Mucosa of stomach (tissue), 1 donor: ENCODE measurements around the gene CNIH2.
A peak's percentile ranks its signal among the peaks of the same experiment; 100 is the strongest.

Experiments
- H3K27me3 ChIP-seq: one replicate; pipeline ENCODE4 v1.7.0; 2013; ENCODE audit warnings: mild to moderate bottlenecking, low read length; ENCODE audit not compliant: control insufficient read depth, insufficient read depth
- H3K36me3 ChIP-seq: one replicate; pipeline ENCODE4 v1.7.0; 2013; ENCODE audit warnings: low read length; ENCODE audit not compliant: control insufficient read depth, insufficient read depth
- H3K4me1 ChIP-seq: one replicate; pipeline ENCODE4 v1.7.0; 2013; ENCODE audit warnings: mild to moderate bottlenecking, low read length; ENCODE audit not compliant: control insufficient read depth, insufficient read depth
- H3K4me3 ChIP-seq: one replicate; pipeline ENCODE4 v1.7.0; 2013; ENCODE audit warnings: low read length
- H3K9ac ChIP-seq: one replicate; pipeline ENCODE4 v1.7.0; 2013; ENCODE audit warnings: mild to moderate bottlenecking, low read length, moderate library complexity
- H3K9me3 ChIP-seq: one replicate; pipeline ENCODE4 v1.7.0; 2013; ENCODE audit warnings: mild to moderate bottlenecking, low read length, moderate library complexity; ENCODE audit not compliant: control insufficient read depth
- donor health status: Pancreatic carcinoma.

Gene CNIH2

GRCh38 chr11:66262191-66262590 lies 15.8 kb upstream of the CNIH2 start:
- no peak overlapping the region for H3K4me3 ChIP-seq
- H3K9ac ChIP-seq: no peak overlapping the region
- H3K9me3 ChIP-seq: no peaks in the 10 kb centered on the region
- H3K4me1 ChIP-seq: peaks cover 16% of the 10 kb centered on the region
- no peaks in the 10 kb centered on the region for H3K27me3 ChIP-seq
- no peaks in the 10 kb centered on the region for H3K36me3 ChIP-seq

- Histone ChIP-seq H3K9ac (no peak overlapping the region), H3K36me3 (no peaks in the 10 kb centered on the region), H3K9me3 (no peaks in the 10 kb centered on the region), H3K27me3 (no peaks in the 10 kb centered on the region), H3K4me3 (no peak overlapping the region), H3K4me1 (peaks cover 16% of the 10 kb centered on the region)
These were observed 15.3 kb upstream of the CNIH2 start for GRCh38 chr11:66262696-66263095.

GRCh38 chr11:66263231-66263630 lies 14.7 kb upstream of the CNIH2 start:
- no peaks in the 10 kb centered on the region for H3K9me3 ChIP-seq
- no peaks in the 10 kb centered on the region for H3K36me3 ChIP-seq
- H3K4me1 ChIP-seq: peaks cover 16% of the 10 kb centered on the region
- H3K9ac ChIP-seq: no peak overlapping the region
- no peak overlapping the region for H3K4me3 ChIP-seq
- H3K27me3 ChIP-seq: no peaks in the 10 kb centered on the region

GRCh38 chr11:66263785-66264184 lies 14.2 kb upstream of the CNIH2 start:
- Histone ChIP-seq H3K36me3 (no peaks in the 10 kb centered on the region), H3K4me3 (no peak overlapping the region), H3K9ac (no peak overlapping the region), H3K27me3 (no peaks in the 10 kb centered on the region), H3K4me1 (peaks cover 11% of the 10 kb centered on the region), H3K9me3 (no peaks in the 10 kb centered on the region)

- Histone ChIP-seq H3K36me3 (no peaks in the 10 kb centered on the region), H3K4me3 (no peak overlapping the region), H3K9me3 (no peaks in the 10 kb centered on the region), H3K4me1 (peaks cover 12% of the 10 kb centered on the region), H3K27me3 (no peaks in the 10 kb centered on the region), H3K9ac (no peak overlapping the region)
These were observed 13.6 kb upstream of the CNIH2 start for GRCh38 chr11:66264383-66264782.

- Histone ChIP-seq H3K4me1 (peaks cover 17% of the 10 kb centered on the region), H3K4me3 (no peak overlapping the region), H3K9ac (no peak overlapping the region), H3K27me3 (no peaks in the 10 kb centered on the region), H3K36me3 (no peaks in the 10 kb centered on the region), H3K9me3 (no peaks in the 10 kb centered on the region)
These were observed 13.1 kb upstream of the CNIH2 start for GRCh38 chr11:66264914-66265313.

- Histone ChIP-seq H3K9me3 (no peaks in the 10 kb centered on the region), H3K4me1 (peaks cover 18% of the 10 kb centered on the region), H3K36me3 (no peaks in the 10 kb centered on the region)
These were observed 12.2 kb upstream of the CNIH2 start for GRCh38 chr11:66265531-66266377.

GRCh38 chr11:66266378-66267038 lies 11.5 kb upstream of the CNIH2 start:
- Histone ChIP-seq H3K9me3 (no peaks in the 10 kb centered on the region), H3K9ac (no peak overlapping the region), H3K36me3 (no peaks in the 10 kb centered on the region), H3K27me3 (no peaks in the 10 kb centered on the region), H3K4me3 (no peak overlapping the region), H3K4me1 (peaks cover 18% of the 10 kb centered on the region)

More at GRCh38 chr11:66265531-66266377, 12.2 kb upstream of the CNIH2 start:
- Histone ChIP-seq H3K4me3 (no peak overlapping the region), H3K27me3 (no peaks in the 10 kb centered on the region), H3K9ac (no peak overlapping the region)

- H3K36me3 ChIP-seq: peaks cover 4% of the 10 kb centered on the region
- H3K9ac ChIP-seq: no peak overlapping the region
- no peaks in the 10 kb centered on the region for H3K9me3 ChIP-seq
- peaks cover 18% of the 10 kb centered on the region for H3K4me1 ChIP-seq
- no peak overlapping the region for H3K4me3 ChIP-seq
- H3K27me3 ChIP-seq: no peaks in the 10 kb centered on the region
These were observed 11.0 kb upstream of the CNIH2 start for GRCh38 chr11:66267039-66267378.

GRCh38 chr11:66267379-66268243 lies 10.4 kb upstream of the CNIH2 start:
- Histone ChIP-seq H3K9ac (peak overlapping the region; percentile 100), H3K4me1 (peaks cover 18% of the 10 kb centered on the region), H3K4me3 (peak overlapping the region; percentile 0), H3K9me3 (no peaks in the 10 kb centered on the region), H3K27me3 (no peaks in the 10 kb centered on the region), H3K36me3 (peaks cover 10% of the 10 kb centered on the region)

GRCh38 chr11:66268244-66268951 lies 9.6 kb upstream of the CNIH2 start, which contains the start of gene RAB1B:
RAB1B (plus strand) TSS chr11:66268639; CDS start chr11:66268680, 41 bp downstream.
- Histone ChIP-seq H3K27me3 (no peaks in the 10 kb centered on the region), H3K9ac (peak within 1 kb of the TSS; percentile 100), H3K4me1 (peaks cover 18% of the 10 kb centered on the region), H3K36me3 (peaks cover 18% of the 10 kb centered on the region), H3K9me3 (no peaks in the 10 kb centered on the region), H3K4me3 (peak within 1 kb of the TSS; percentile 85)
